NCI-H1048 (cell line): ENCODE measurements around the gene ZNF718.
"Not testable (repeated sequence)": the region's sequence is repeated elsewhere in the genome, so short reads cannot be mapped to it uniquely, and the experiment has no call there.

Source experiments
- DNase-seq: peaks from one replicate; lab custom pipeline; 2025; lab: John Stamatoyannopoulos, UW

ZNF718 gene

GRCh38 chr4:124275-125081, at the start of gene ZNF718:
ZNF718 (plus strand) TSS chr4:124501; CDS start chr4:124671, 170 bp downstream.
- DNase-seq, result peak; percentile 77

DNA sequence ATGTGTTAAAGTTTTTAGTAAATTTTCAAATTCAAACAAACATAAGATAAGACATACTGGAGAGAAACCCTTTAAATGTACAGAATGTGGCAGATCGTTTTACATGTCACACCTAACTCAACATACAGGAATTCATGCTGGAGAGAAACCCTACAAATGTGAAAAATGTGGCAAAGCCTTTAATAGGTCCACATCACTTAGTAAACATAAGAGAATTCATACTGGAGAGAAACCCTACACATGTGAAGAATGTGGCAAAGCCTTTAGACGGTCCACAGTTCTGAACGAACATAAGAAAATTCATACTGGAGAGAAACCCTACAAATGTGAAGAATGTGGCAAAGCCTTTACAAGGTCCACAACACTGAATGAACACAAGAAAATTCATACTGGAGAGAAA, 38.4 kb upstream of the ZNF718 start:
- no peak for DNase-seq

- not testable (repeated sequence) for DNase-seq
These were observed 37.6 kb upstream of the ZNF718 start for GRCh38 chr4:86559-87324.

GRCh38 chr4:98386-98785, 25.9 kb upstream of the ZNF718 start:
- DNase-seq, result no peak

- DNase-seq, result no peak
These were observed 24.4 kb upstream of the ZNF718 start for GRCh38 chr4:99863-100262.

GRCh38 chr4:107083-107443, 17.2 kb upstream of the ZNF718 start:
- DNase-seq, result no peak

DNA sequence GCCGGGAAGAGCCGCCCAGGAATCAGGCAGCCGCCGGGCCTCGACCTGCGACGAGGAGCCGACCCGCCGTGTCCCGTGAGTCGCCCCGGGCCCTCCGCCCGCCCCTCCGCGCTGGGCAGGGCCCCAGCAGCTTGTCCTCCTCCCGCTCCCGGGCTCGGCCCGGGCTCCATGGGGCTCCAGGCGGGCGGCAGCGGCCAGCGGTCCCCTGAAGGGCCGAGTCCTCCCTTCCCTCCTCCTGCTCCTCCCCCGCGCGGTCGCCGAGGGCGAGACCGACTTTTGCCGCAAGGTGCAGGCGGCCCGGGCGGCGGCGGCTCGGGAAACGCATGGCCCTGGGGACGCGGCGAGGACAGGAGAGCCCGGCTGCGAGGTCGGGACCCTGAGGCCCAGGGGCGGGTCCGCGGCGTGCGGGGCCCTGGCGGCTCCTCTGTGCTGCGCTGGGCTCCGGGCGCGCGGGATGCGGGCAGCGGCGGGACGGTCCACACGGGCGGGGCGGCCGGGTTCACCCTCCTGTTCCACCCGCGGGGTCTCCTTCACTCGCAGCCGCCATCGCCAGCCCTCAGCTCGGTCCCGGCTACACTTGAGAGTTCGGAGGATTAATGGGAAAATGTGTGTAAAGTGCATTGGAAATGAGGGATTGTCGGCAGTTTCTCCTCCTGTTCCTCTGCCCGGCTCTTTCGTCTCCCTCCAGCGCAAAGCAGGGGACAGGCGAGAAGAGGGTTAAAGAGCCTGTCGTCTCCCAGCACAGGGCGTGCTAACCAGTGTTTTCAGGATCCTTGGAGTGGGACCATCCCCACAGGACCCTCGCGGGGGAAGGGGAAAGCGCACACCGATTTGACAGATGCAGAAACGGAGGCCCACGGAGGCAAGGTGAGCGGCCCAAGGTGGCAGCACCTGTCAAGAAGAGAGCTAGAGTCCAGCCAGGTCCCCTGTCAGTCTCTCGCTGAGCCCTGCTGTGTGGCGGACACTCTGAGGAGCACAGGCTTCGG, 16.6 kb upstream of the ZNF718 start:
- DNase-seq, result no peak

DNA sequence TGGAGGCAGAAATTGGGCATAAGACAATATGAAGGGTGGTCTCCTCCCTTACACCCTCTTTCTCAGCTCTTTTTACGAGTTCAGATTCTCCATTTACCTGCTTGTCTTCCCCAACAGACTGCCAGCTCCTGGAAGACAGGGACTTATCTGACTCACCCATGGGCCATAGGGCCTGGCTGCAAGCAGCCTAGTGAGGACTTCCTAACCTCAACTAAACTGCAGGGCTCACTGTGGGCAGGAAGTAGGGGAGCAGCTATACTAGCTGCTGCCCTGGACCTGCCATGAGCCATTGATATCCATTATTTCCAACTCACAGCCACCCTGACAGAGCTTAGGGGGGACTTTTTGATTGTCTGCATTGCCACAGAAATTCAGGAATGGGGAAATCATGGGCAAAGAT, 11.5 kb upstream of the ZNF718 start:
- no peak for DNase-seq

DNA sequence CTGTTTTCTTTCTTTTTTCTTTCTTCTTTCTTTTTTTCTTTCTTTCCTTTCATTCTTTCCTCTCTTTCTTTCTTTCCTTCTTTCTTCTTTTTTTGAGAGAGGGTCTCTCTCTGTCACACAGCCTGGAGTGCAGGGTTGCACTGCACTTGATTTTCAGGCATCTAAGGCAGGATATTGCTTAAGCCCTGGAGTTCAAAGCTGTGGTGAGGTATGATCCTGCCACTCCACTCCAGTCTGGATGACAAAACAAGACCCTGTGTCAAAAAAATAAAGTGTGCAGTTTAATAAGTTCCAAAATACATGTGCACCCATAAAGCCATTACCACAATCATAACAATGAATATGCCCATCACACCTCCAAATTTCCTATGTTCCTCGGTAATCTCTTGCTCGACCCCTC, 10.6 kb upstream of the ZNF718 start:
- DNase-seq, result no peak

GRCh38 chr4:114149-114548, 10.2 kb upstream of the ZNF718 start:
- DNase-seq, result no peak

GRCh38 chr4:116499-116898, 7.8 kb upstream of the ZNF718 start:
- no peak for DNase-seq

GRCh38 chr4:120616-121015, 3.7 kb upstream of the ZNF718 start:
- DNase-seq, result no peak

- no peak for DNase-seq
These were observed 2.8 kb upstream of the ZNF718 start for GRCh38 chr4:121408-122084.

DNA sequence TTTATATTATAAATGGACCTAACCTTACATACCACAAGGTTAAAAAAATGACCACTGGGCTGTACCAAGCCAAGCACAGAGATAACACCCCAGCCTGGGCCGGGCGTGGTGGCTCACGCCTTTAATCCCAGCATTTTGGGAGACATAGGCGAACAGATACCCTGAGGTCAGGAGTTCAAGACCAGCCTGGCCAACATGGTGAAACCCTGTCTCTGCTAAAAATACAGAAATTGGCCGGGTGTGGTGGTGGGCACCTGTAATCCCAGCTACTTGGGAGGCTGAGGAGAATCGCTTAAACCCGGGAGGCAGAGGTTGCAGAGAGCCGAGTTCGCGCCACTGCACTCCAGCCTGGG, 403 bp upstream of the ZNF718 start:
- not testable (repeated sequence) for DNase-seq

DNA sequence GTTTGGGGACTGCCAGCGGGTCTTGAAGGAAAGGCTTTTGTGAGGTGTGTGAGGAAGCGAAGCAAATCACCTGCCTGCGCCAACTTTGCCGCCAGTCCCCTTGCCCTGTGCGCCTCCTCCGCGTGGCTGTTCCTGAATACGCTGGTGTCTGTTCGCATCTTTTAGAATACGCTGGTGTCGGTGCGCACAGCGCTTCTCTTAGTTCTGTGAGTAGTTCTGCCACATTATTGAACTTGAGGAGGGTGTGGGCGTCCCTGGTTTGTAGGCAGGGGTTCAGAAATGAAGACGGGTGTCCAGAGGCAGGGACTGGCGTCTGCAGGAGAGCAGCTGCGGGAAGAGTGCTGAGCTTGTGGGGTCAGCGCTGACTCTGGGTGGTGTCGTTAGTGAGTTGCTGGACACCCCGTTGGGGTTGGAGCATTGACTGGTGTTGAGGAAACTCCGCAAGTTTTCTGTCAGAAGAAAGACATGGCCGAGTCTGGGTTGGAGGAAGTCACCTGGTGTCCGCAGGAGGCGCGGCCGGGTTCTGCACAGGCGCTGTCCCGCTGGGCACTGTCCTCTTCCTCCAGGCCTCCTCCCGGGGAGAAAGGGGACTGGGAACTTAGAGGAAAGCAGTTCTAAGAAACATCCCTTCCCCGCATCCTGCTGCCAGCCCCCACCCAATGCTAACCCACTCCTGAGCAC, 930 bp downstream of the ZNF718 start:
- no peak for DNase-seq

DNA sequence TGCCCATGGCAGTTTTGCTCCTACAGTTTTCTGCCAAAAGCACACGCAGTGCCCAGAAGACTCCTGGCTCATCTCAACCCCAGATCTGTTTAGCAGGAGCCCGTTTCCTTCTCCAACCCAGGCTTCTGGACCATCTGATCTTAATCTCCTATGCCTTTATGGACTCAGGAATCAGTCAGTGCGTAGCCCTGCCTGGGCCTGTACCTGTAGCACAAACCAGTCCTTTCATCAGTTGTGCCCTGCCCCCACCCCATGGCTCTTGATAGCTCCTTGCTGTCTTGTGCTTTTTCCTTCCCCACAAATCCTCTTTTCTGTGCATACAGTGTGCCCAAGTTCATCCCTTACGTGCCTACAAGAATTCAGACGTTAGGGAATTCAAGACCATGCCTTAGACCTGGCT, 1.5 kb downstream of the ZNF718 start:
- no peak for DNase-seq

DNA sequence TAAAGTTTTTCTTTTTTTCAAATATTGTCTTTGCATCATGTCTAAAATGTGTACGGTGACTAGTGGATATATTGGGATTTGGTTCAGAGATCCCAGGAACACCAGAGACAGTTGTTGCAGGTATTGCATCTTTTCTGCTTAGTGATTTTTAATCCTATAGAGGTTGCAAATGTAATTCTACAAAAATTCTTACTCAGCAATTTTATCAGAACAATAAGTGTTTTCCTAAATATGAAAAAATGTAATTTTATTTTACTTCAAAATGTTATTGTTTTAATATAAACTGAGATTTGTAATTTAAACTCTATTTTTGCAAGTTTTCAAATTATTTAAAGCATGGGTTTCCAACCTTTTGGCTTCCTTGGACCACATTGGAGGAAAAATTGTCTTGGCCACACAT, 8.2 kb downstream of the ZNF718 start:
- no peak for DNase-seq

DNA sequence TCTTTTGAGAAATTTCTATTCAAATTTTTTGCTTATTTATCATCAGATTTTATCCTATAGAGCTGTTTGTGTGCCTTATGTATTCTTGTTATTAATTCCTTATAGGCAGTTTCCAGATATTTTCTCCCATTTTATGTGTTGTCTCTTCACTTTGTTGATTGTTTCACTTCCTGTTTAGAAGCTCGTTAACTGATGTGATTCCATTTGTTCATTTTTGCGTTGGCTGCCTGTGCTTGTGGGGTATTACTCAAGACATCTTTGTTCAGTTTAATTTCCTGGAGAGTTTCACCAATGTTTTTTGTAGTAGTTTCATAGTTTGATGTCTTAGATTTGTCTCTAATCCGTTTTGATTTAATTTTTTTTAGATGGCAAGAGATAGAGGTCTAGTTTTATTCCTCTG, 14.6 kb downstream of the ZNF718 start:
- no peak for DNase-seq

DNA sequence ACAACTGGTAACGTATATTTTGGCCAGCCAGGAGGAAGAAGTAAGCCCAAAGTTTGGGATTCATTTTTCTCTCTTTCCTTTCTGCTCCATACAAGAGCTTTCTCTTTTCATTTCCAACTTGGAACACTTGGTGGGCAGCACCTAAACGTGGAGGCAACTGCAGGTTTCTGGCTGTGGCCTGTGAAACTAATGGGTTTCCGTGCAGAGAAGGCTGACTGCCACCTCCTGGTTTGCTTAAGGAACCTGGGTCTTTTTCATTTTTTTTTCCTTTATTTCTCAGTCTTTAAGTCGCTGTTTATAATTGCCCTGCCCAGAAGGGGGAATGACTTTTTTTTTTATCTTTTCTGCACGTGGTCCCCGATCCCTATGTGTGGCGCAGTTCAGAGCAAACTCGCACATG, 15.4 kb downstream of the ZNF718 start:
- DNase-seq, result no peak

GRCh38 chr4:146621-147020, 22.3 kb downstream of the ZNF718 start:
- DNase-seq, result no peak

- no peak for DNase-seq
These were observed 22.9 kb downstream of the ZNF718 start for GRCh38 chr4:147233-147632.
